ENCODE data around the gene DNAH6.
"Not testable (repeated sequence)": the region's sequence is repeated elsewhere in the genome, so short reads cannot be mapped to it uniquely, and the experiment has no call there.

The DNAH6 gene

DNA sequence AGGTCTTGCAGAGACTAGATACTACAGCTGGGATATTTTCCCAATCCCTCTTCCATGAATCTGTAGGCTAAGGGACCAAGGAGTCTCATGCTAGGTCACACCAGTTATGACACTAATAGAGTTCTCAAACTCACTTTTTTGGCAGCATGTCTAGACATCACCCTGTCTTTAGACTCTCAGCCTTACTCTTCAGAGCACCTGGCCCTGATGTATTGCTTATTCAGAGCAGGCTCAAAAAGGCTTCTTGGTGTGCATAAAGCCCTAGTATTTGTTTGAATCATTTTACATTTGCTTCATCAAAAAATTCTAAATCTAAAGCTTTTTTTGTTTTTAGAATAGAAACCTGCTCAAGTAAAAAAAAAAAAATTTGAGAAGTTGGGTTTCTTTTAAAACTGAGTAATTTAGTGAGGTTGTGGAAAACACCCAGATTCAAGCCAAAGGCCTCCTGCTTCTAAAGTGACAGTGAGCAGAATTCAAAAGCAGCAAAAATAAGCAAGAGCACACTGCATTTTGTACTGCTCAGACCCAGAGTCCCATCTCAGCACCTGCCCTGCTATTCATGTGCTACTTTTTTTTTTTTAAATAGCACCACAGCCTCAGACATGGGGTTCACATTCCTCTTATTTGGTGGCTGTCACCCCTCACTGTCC is 18.0 kb upstream of the DNAH6 start:
- DNase-seq: no peak

DNA sequence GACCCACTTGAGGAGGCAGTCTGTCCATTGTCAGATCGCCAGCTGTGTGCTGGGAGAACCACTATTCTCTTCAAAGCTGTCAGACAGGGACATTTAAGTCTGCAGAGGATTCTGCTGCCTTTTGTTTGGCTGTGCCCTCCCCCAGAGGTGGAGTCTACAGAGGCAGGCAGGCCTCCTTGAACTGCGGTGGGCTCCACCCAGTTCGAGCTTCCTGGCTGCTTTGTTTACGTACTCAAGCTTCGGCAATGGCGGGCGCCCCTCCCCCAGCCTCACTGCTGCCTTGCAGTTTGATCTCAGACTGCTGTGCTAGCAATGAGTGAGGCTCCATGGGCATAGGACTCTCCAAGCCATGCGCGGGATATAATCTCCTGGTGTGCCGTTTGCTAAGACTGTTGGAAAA is 5.3 kb upstream of the DNAH6 start:
- DNase-seq: not testable (repeated sequence)

DNA sequence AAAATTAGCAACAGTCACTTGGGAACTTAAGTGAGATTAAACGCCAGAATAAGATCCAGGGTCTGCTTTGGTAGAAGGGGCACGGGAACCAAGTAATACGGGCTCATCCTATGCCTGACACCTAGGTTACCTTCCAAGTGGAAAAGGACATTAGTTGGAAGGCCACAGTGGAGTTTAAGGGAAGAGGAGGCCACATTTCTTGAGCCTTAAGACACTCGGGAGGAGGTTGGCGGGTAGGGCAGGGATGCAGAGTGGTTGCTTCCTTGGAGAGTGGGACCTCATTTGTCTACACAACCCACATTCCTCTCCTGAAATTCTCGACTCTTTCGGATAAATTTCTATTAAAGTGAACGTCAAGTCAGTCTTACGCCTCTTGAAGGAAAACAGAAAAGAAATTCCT is 510 bp upstream of the DNAH6 start:
- no peak for DNase-seq

DNA sequence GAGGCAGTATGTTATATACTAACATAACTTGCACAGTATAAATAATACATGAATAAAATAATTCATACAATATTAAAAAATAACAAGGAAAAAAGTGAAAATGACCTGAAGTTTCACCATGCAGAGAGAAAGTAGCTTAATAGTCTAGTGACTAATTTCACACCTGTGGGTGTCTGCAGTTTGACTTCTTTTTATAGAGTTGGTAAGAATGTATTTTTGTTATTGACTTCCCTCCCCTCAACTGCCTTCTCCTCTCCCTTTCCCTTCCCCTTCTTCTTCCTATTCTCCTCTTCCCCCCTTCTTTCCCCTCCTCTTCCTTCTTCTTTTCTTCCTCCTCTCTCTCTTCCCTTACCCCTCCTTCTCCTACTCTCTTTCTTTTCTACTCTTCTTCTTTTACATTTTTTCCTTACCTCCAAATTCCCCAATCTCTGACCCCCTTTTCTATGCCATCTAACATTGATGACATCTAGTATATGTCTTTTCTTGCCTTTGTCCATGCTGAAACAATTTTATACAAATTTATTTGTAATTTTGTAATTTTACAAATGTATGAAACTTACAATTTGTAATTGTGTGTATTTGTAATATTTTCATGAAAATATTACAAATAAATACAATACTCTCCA is 3.1 kb downstream of the DNAH6 start:
- no peak for DNase-seq

DNA sequence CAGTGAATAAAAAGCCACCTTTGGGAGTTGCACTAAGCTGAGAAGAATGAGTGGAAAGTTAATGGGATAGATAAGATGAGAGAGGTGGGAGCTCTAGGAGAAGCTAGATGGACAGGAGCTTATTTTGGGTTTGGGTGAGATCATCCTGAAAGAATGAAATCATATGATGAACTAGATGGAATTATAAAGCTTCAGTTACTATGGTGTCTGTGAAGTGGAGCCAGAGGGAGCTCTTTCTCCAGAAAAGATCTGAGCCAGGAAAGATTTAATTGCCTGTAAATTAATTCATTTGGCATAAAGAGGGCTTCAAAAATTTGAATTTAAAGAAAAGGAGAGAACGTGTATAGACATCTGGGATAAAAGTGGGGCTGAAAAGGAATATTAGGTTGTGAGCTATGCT is 10.3 kb downstream of the DNAH6 start:
- DNase-seq: no peak

DNA sequence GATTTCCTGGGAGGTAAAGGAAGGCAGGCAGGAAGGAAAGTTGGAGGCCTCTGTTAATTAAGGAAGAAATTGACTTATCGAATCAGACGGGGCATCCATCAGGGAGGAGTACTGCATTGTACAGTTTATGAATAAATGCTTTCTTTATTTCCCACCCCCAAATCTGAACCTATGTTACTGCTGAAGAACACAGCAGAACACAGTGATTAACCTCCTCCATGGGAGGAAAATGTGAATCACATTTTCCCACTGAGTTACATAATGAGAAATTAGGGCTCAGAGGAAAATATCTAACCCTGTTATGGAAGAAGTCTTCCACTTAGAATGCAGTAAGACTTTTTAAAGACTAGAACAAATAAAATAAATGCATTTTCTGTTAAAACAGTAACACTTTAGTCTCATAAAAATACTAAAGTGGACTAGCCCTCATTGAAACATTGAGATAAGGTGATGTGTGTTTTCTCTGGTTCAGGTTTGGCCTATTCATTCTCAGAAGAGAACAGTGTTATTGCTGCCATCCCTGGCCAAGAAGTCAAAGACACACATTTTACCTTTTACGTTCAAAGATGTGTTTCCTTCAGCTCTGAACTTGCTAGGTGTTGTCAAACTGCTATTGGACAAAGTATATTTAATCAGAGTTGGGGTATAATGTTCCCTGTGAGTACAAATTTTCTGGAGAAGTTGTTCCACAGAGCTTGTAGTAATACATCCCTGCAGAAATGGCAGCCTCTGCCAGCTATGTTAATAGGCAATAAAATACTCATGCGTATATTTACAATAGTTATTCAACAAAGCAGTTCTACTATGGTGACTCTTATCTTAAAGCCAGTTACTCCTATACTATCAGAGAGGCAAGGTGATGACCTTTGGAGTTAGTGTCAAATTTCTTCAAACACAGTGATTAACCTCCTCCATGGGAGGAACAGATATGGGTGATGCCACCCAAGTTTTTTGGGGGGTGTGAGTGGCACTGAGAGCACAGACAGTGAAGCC is 11.1 kb downstream of the DNAH6 start:
- DNase-seq: no peak

DNA sequence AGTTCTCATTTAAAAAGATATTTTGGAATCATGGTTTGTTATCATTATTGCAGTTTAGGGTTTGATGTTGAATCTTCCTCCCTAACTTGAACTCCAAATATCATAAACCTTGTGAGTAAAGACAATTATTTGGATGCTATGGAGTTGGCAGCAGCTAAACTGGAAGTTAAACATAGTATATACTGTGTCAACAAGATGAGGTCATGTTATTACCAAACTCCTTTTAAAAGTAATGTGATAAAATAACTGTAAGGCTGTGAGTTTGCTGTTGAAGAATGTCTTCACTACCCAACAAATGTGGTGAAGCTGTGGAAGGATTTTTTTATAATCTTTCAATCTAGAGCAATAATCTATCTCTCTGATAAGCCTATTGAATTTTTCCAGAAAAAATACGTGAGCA is 16.0 kb downstream of the DNAH6 start:
- DNase-seq: no peak

DNA sequence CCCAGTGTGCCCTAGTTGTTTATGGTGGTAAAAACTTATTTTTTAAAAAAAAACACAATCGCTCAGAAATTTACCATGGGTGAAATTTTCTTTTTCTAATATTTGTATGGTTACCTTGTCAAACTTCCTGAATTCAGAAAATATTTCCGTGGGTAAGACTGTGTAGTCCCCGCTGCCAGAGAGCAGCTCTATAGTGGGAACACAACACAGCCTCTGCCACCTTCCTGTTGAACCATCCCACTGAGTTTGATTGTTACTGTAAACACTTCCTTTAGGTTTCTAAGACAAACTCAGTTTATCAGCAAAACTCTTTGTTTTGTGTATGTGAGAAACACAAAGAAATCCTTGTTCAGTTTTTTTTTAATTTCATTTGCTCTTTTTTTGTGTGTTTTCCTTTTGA is 17.9 kb downstream of the DNAH6 start:
- no peak for DNase-seq

DNA sequence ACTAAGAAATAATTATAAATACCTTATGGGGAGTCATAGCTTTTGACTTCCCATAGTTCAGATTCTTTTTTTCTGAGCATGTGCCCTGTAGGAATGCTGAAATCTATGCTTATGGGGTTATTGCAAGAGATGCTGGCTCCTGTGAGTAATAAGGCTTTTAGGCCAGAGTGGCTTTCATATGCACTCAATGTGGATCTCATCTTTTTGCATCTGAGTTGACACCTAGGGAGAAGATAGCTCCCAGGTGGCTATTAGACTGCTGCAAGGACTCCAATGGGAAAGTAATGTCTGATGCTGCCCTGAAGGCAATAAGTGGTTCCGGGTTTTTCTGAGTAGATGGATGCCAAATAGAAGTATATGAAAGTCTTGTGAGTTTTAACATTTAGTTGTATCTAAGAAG is 21.0 kb downstream of the DNAH6 start:
- DNase-seq: no peak

DNA sequence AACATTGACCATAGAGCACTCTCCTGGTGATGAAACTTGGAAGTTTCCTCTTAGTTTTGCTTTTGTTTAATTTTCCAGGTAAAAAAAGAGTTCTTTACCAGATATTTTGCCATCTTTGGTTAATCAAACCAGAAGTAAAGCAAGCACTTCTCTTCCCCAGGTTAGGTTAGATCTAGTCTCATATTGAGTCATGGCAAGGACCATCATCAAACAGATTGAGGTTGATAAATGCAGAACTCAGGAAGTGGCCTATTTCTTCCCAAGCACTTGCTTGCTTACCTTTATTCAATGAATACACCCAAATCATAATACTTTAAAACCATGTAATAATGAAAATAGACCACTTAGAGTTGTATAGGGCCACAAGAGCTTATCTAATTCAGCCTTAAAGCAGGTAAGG is 23.4 kb downstream of the DNAH6 start:
- DNase-seq: no peak

DNA sequence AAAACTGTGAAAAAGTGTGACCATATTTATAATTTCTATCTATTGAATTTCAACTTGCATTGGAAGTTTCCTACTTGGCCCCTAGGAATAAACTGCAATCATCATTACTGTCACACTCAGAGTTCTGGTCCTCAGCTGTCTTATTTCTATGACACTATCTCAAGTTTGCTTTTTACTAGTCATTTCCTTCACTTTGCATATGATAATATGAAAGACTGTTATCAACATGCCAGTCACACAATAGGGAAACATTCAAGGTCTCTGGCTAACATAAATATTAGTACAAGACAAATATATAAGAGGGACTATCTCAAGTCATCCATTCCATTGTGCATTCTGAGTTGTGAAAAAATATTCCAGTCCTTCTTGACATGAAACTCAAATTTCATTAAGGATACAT is 28.7 kb downstream of the DNAH6 start:
- no peak for DNase-seq

DNA sequence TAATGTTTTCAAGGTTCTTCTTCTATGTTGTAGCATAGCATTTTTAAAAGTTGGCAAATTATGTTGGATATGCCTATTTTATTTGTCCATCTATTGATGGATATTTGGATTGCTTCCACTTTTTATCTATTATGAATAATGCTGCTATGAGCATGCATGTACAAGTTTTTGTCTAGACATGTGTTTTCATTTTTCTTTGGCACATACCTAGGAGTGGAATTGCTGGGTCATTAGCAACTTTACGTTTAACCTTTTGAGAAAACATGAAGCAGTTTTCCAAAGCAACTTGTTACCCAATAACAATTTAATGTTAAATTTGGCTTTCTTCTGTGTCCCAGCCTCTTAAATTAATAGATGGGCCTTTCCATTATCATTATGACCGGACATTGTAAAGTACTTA is 30.3 kb downstream of the DNAH6 start:
- DNase-seq: no peak

DNA sequence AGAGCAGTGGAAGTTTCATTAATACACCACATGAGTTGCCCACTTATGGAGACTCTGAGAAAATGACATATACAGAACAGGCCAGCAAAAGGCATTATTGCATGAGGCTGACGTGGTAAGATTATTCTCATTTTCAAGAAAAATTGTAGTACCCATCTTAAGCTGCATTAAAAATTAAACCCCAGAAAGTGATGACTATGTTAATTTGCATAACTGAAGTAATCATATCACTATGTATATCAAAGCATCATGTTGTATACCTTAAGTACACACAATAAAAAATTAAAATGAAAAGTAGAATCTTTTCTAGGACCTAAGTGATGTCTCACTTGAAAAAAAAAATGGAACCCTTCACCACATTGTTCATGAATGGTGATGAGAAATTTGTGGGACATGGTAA is 32.0 kb downstream of the DNAH6 start:
- DNase-seq: no peak

DNA sequence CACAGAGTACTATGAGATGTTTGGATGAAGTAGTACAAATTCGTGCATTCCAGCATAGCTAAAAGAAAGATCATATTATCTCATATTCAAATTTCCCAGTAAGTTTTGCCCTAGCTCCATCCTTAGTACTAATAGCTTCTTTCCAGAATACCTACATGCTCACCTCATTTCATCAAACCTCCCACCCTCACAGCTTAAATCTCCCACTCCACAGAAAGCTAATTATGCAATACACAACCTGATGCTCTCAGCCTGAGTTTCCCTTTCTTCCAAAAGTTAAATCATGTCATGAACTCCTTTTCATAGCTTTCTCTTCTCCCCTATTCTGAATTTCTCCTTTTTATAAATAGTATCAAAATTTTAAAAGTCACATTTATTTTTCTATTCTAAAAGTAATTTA is 34.6 kb downstream of the DNAH6 start:
- no peak for DNase-seq

DNA sequence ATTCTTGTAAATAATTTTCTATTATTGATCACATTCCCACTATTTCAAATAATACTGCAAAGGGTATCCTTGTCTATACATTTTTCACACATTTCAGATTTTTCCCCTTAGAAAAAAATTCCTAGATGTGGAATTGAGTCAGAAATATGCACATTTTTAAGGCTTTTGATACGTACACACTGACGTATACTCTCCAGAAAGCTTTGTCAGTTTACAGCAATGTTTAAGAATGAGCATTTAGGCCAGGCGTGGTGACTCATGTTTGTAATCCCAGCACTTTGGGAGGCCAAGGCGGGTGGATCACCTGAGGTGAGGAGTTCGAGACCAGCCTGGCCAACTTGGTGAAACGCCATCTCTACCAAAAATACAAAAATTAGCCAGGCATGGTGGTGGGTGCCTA is 35.2 kb downstream of the DNAH6 start:
- not testable (repeated sequence) for DNase-seq

DNA sequence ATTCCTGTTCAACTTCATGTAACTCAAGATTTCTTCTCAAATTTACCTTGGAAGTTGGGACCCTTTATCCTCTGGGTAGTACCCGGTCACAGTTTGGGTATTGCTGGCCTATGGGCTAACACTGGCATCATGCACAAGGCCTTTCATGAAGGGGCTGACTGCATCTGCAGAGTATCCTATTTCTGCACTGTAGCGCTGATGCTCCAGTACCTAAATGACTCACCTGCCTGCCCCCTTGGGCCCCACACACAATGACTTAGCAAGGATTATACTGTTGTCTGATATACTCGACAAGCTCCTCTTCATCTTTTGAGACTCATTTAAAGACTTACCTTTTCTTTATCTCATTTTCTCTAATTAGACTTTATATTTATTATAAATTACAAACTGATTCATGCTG is 39.9 kb downstream of the DNAH6 start:
- no peak for DNase-seq

DNA sequence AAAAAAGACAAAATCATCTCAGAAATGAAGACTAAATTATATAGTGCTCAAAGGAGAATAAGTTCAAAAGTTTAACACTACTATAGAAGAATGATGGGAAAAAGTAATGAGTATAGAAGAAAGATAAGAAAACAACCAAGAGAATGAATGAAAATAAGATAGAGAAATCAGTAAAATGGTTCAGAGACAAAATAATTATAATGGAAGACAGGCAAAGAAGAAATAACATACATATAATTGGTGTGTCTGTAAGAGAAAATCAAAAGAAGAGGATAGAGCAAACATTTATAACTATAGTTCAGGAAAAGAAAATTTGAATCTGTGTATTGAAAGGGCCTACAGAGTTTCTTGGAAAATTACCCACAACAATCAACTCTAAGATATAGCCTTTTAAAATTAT is 43.5 kb downstream of the DNAH6 start:
- DNase-seq: no peak

DNA sequence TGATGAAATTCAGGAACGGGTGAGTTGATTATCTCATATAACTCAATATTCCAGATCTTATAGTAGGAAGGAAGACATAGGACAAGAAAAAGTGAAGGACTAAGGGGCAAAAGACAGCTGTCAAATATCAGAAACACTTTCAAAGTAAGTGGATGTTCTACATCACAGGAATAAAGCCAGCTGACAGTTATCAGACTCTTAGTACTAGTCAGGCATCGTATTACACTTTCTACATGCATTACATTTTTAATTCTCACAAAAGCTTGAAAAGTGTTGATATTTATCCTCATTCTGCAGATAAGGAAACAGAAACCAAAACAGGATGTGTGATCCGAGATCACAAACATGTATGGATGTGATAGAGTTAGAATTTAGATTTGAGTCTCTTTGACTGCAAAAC is 63.4 kb downstream of the DNAH6 start:
- DNase-seq: no peak

DNA sequence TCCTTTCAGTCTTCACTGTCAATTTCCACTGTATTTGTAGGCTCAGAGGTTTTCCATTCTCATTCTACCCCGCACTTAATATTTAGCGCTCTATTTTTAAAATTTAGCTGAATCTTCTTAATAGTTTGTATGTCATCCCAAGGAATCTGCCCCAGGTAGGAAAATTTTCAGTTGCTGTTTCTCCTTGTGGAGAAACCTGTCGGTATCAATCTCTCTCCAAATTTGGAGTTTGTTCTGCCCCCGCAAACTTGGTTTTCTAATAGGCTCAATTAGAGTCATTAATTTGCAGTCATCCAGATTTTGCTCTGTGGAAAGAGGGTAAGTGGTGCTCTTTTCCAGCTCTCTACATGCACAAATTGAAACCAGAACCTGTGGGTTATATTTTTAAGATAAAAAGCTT is 87.6 kb downstream of the DNAH6 start:
- DNase-seq: no peak

DNA sequence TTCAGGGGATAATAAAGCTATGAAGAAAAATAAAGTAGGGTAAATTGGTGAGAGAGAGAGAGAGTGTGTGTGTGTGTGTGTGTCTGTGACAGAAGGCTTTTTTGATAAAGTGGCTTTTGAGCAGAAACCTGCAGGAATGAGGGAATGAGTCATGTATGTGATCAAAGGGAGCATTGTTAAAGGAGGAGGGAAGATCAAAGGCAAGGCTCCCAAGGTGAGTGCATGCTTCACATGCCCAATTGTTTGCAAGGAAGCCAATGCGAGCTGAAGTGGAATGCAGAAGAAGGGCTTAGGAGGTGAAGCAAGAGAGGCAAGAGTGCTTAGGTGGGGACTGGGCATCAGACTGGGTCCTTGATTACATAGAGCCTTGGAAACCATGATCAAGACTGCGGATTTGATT is 96.8 kb downstream of the DNAH6 start:
- DNase-seq: no peak

DNA sequence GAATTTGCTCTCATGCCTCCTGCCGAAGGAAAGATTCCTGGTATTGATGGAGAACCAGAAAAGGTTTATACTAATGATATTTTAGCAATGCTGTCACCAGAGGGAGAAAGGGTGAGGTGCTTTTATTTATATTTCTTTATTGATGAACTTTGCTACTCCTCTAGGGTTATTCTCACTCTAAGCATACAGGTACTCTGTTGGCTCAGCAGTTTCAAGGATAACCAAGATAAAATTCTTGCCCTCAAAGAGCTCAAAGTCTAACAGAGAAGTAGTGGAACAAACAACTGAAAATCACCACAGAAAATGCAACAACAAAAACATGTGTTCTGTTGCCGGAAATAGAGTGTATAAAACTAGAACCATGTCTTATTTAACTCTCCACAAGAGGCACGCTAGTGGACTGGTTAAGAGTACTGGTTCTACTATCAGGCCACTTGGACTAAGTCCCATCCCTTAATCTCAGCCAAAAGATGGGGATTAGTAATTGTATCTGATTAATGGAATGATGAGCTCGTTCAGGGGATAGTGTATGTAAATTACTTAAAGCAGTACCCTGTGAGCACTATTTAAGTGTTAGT is 103.6 kb downstream of the DNAH6 start:
- no peak for DNase-seq

DNA sequence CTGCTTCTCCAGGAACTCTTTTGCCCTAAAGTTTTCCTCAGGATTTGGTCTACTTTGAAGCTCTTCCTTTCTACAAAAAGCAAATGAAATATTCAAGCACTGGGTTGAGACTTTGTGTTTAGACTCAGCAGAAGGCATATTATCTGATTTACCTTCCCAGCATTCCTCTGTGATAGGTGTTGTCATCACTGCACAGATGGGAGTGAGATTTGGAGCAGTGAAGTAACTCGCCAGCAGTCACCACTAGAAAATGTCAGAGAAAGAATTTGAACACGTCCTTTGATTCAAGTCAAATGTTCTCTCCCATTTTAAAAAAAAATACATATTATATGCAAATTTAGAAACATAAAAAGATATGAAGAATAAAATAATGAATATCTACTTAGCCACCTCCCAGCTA is 112.2 kb downstream of the DNAH6 start:
- no peak for DNase-seq

DNA sequence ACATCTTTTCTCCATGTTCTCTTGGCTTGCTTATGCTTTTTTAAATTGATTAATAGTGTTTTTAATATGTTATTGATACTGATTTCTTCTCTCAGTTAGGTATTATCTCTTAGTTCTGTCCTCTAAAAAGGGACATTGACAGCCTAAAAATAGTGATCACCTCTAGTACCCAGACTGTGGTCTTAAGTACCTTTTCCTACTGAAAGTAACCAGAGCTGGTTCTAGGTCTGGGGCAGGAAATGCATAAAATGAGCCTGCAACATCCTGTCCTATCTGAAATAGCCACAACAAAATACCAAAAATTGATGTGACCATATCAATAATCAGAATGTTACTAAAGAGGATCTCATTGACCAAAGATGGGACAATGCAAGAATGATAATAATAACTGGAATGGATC is 113.3 kb downstream of the DNAH6 start:
- DNase-seq: no peak

DNA sequence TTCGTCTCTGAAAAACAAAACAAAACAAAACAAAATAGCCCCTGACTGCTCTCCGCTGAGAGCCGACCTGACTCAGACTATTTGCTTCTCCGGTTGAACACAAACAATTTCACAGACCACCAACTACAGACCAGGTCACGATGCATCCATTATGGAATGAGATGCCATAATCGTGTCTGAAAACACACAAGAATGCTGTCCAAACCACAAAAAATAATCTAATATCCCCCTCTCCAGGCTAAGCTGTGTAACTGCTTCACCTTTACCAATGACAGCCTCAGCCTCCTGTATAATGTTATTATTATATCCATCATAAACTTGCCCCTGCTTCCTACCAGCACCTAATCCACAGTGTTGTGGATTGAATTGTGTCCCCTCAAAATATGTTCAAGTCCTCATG is 114.7 kb downstream of the DNAH6 start:
- DNase-seq: peak; percentile 66
